ENCODE results near the gene SGSH.

SGSH gene

DNA sequence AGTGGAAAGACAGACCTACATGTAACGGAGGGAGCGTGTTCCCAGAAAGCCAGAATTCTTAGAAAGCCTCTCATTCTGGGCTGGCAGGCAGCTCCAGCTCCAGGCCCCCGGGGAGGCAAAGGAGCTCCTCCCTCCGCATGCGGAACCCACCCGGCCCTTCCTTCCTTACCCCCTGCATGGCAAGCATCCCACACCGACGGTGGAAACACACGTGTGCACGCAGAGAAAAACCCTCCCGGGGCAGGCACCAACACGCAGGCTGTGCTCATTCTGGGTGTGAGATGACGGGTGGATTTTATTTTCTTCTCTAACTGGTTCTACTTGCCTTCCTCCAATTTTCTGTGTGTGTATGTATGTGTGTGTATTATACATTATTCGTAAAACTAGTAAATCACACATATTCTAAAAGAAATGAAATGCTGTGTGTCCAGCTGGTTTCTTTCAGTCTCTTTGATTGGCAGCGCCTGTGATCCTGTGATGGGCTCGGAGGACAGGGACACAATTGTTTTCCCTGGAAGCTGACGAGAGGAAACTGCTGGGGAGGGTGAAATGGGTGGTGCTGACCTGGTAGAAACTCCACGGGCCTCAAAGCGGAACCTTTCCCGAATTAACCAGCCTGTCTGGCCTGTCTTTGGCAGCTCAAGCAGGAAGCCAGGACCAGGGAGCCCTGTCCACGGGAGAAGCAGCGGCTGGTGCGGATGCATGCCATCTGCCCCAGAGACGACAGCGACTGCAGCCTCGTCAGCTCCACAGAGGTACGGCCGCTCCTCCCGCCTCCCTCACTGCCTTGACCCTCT lies 28.1 kb downstream of the SGSH start:
- H3K4me3 ChIP-seq (ENCODE audit: low read length): no peak overlapping the region
- no peak for DNase-seq (ENCODE audit: low read depth, low spot score)

DNA sequence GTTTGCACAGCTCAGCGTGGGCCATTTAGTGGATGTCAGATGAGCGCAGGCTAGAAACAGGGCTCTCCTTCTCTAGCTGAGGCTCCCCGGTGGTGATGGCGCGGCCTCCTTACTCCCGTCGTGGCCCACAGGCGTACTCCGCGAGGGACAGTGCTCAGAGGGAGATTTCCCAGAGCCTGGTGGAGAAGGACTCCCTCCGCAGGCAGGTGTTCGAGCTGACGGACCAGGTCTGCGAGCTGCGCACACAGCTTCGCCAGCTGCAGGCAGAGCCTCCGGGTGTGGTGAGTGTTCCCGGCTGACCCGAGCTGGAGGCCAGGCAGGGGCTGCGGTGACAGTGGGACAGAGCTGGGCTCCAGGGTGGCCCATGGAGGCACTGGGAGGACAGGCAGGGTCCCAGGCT lies 28.9 kb downstream of the SGSH start:
- DNase-seq (ENCODE audit: low read depth, low spot score): no peak
- H3K4me3 ChIP-seq (ENCODE audit: low read length): no peak overlapping the region

DNA sequence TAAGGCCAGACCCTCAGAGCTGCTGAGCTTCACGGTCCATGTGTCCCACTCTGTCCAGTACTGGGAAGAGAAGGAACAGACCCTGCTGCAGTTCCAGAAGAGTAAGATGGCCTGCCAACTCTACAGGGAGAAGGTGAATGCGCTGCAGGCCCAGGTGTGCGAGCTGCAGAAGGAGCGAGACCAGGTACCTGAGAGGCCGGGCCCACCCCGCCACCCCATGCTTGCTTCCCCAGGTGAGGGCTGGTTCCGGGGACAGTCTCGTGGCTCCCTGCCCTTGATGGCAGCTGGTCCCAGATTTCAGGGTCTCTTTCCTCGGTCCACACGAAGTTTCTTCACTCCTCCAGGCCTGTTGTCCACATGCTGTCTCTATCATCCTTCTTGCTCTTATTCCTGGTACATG lies 29.4 kb downstream of the SGSH start:
- H3K4me3 ChIP-seq (ENCODE audit: low read length): no peak overlapping the region
- no peak for DNase-seq (ENCODE audit: low read depth, low spot score)

DNA sequence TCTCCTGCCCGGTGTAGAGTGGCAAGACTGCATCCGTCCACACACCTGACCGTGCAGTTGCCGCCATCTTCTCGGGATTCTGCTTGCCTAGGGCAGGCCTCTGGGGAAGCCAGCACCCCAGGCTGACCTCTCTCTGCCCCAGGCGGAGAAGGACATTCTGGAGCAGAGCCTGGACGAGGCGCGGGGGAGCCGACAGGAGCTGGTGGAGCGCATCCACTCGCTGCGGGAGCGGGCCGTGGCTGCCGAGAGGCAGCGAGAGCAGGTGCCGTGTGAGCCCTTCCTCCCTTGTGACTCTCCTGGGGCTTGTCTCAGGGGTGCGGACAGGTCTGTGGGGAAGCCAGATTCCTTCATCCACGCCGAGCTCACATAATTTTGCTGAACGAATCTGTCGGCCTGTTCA lies 30.5 kb downstream of the SGSH start:
- H3K4me3 ChIP-seq (ENCODE audit: low read length): no peak overlapping the region
- DNase-seq (ENCODE audit: low read depth, low spot score): no peak

DNA sequence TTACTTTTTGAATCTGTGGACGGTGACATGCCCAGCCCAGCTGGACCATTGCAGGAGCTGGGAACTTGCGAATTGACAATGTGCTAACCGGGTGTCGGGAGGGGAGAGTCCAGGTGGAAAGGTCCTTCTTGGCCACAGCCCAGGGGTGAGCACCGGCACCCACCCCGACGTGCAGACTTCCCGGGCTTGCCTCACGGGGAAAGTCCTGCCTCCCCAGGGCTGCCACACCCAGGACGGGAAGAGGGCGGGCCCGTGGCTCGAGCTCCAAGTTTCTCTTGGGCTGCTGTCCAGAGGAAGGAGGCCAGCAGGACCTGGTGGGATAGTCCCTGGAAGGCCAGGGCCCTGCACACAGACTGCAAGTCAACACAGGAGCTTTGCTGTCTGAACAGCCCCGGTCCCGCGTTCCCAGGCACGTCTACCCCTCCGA lies 32.6 kb downstream of the SGSH start:
- H3K4me3 ChIP-seq (ENCODE audit: low read length): no peak overlapping the region
- no peak for DNase-seq (ENCODE audit: low read depth, low spot score)

DNA sequence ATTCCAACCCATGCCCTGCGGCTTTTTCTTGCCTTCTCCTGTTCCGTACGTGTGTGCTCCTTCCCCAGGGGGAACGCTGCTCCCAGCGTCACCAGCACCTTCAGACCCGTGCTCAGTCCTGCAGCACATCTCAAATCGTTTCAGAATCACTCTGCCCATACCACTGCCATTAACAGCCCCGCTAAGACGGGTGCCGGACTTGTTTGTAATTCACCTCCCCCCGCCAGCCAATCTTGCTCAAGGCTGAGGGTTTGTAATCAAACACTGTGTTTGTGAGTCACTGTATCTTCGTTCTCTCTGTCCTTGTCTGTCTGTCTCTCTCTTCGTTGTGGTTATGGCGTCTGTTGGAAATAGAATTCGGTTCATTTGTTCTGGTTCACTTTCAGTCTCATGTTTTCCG lies 33.0 kb downstream of the SGSH start:
- DNase-seq (ENCODE audit: low read depth, low spot score): no peak
- no peak overlapping the region for H3K4me3 ChIP-seq (ENCODE audit: low read length)

GRCh38 chr17:80185968-80186367 lies 34.2 kb downstream of the SGSH start:
- DNase-seq (ENCODE audit: low read depth, low spot score): no peak
- no peak overlapping the region for H3K4me3 ChIP-seq (ENCODE audit: low read length)

- no peak for DNase-seq (ENCODE audit: low read depth, low spot score)
- no peak overlapping the region for H3K4me3 ChIP-seq (ENCODE audit: low read length)
These were observed 35.8 kb downstream of the SGSH start for GRCh38 chr17:80184423-80184714.

DNA sequence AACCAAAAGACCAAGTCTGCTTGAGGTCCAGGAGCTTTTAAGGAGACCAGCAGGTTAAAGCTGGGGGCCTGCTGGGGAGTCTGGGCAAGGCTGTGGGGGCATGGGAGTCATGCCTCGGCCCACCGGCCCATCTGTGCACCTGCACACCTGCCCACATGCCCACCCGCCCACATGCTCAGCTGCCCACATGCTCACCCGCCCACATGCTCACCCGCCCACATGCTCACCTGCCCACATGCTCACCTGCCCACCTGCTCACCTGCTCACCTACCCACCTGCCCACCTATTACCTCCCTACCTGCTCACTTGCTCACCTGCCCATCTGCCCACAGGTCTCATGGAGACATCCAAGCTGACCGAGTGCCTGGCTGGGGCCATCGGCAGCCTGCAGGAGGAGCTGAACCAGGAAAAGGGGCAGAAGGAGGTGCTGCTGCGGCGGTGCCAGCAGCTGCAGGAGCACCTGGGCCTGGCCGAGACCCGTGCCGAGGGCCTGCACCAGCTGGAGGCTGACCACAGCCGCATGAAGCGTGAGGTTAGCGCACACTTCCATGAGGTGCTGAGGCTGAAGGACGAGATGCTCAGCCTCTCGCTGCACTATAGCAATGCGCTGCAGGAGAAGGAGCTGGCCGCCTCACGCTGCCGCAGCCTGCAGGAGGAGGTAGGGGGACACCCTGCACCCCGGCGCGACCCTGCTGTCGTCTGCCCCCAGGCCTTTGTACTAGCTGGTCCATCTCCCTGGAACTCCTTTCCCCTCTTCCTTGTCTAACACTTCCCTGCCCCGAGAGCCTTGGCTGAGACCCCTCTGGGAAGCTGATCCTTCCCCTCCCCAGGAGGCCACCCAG lies 36.3 kb downstream of the SGSH start:
- no peak overlapping the region for H3K4me3 ChIP-seq (ENCODE audit: low read length)
- DNase-seq (ENCODE audit: low read depth, low spot score): no peak

GRCh38 chr17:80182845-80183223 lies 37.3 kb downstream of the SGSH start:
- no peak for DNase-seq (ENCODE audit: low read depth, low spot score)
- H3K4me3 ChIP-seq (ENCODE audit: low read length): no peak overlapping the region

- DNase-seq (ENCODE audit: low read depth, low spot score): no peak
- H3K4me3 ChIP-seq (ENCODE audit: low read length): no peak overlapping the region
These were observed 37.9 kb downstream of the SGSH start for GRCh38 chr17:80182118-80182844.

- DNase-seq (ENCODE audit: low read depth, low spot score): no peak
- no peak overlapping the region for H3K4me3 ChIP-seq (ENCODE audit: low read length)
These were observed 38.7 kb downstream of the SGSH start for GRCh38 chr17:80181431-80181830.

DNA sequence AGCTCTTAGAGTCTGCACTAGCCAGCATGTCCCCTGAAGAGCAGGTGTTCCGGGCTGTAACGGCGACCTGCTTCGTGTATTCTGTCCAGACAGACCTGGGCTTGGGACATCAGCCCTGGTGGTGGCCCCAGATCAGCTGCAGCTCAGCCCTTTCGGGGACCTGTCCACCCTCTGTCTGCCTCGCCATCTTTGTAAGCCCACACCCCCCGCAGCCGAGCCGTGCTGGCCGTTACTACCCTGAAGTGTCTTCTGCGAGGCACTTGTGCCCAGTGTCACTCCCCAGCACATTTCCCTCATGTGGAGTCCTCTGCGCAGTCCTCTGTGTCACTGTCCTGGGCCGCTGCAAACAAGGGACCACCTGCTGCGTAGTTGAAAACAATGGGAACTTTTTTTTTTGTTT lies 39.9 kb downstream of the SGSH start:
- H3K4me3 ChIP-seq (ENCODE audit: low read length): no peak overlapping the region
- no peak for DNase-seq (ENCODE audit: low read depth, low spot score)

- no peak for DNase-seq (ENCODE audit: low read depth, low spot score)
- no peak overlapping the region for H3K4me3 ChIP-seq (ENCODE audit: low read length)
These were observed 42.0 kb downstream of the SGSH start for GRCh38 chr17:80177986-80178595.

GRCh38 chr17:80176757-80177156 lies 43.4 kb downstream of the SGSH start:
- no peak overlapping the region for H3K4me3 ChIP-seq (ENCODE audit: low read length)
- DNase-seq (ENCODE audit: low read depth, low spot score): no peak

DNA sequence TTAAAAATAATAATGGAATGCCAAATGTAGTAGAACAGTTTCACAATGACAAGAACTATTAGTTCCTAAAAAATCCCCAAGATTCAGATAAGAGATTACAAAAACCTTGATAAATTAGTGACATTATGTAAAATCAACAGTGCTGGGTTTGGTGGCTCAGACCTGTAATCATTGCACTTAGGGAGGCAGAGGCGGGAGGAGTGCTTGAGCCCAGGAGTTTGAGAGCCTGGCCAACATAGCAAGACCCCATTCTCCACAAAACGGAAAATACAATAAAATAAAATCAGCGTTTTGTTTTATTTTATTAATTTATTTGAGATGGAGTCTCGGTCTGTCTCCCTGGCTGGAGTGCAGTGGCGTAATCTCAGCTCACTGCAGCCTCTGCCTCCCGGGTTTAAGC lies 46.2 kb downstream of the SGSH start:
- no peak for DNase-seq (ENCODE audit: low read depth, low spot score)
- H3K4me3 ChIP-seq (ENCODE audit: low read length): no peak overlapping the region

DNA sequence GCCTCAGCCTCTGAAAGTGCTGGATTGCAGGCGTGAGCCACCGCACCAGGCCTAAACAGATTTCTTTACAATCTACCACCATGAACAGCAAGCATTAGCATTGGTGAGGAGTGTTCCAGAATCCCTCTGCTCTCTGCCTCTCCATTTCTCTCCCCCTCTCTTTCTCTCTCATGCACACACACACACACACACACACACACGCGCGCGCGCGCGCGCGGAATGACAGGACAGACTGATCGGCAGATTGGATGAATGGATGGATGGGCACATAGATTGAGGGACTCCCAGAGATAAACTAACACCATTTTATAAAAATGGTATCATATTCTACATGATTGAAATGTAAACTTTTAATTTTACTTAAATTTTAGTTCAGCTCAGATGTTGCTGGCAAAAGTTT lies 47.0 kb downstream of the SGSH start:
- no peak for DNase-seq (ENCODE audit: low read depth, low spot score)
- no peak overlapping the region for H3K4me3 ChIP-seq (ENCODE audit: low read length)

DNA sequence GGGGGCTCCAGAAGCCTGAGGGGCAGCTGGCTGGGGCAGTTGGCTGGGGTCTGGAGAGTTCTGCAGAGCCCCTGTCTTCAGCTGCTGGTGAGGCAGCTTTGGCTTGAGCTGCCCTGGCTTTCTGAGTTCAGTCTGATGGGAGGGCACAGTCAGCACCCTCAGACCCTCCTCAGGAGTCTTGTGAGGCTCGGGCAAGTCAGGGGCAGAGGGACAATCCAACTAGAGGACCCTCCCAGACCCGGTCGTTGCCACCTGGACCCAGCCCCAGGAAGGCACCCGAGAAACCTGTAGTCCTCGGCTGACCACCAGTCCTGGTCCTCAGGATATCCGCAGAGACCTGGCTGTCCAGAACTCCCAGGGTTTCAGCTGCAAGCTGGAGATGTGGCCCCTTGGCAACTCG lies 48.5 kb downstream of the SGSH start:
- no peak overlapping the region for H3K4me3 ChIP-seq (ENCODE audit: low read length)
- DNase-seq (ENCODE audit: low read depth, low spot score): no peak

DNA sequence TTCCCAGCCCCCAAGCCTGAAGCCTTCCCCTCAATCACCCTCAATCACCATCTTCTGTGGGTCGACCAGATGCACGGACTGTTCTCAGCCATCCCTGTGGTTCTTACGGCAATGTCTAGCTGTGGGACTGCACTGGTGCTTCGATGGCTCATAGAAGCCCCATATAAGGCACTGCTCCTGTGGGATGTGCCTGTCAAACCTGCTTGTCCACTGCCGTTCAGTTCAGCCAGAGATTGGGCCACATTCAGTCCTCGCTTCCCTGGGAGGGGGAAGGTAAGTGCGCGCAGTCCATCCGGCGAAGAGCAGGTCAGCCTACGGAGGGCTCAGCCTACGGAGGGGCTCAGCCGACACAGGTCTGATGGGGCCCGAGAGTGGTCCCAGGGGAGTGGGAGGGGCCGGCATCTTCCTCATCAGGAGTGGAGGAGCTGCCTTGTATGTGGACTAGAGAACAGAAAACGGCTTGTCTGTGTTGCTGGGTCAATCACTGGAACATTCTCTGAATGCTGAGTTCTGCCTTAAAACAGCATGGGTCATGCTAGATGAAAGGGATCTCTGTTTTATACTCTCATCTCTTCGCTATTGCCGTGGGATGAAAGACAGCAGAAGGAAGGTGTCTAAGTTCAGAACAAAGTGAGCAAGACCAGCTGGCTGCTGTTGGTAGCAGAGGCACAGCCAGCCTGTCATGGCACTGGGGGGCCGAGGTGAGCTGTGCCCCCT lies 50.2 kb downstream of the SGSH start, which contains the start of gene CARD14:
Gene CARD14, plus strand, starts transcription at position 247 of the 717 bp plus-strand sequence. CDS start 11,409 bp downstream, outside the sequence.
- no peak within 1 kb of the TSS for H3K4me3 ChIP-seq (ENCODE audit: low read length)
- no peak for DNase-seq (ENCODE audit: low read depth, low spot score)
